Endothelial cell of umbilical vein (primary cell): ENCODE data around the gene SYNPO.

Experiments
- CTCF ChIP-seq, 2 donors: IDR thresholded peaks; 1 replicate in 1 of 2; 2 replicates in 1 of 2; pipeline ENCODE4 v1.5.1; 2011; ENCODE audit warnings: low read length in 2 of 2, mild to moderate bottlenecking in 2 of 2, moderate library complexity in 2 of 2, control low read depth in 1 of 2, inconsistent platforms in 1 of 2, low read depth in 1 of 2; ENCODE audit not compliant: insufficient read depth in 1 of 2; ENCODE audit errors: extremely low read depth in 1 of 2
- EZH2 ChIP-seq: IDR thresholded peaks from 2 replicates; pipeline ENCODE4 v1.6.1; 2012; ENCODE audit warnings: borderline replicate concordance, low read depth, mild to moderate bottlenecking, moderate library complexity, low read length, inconsistent platforms; ENCODE audit not compliant: severe bottlenecking
- MAX ChIP-seq: IDR thresholded peaks from 2 replicates; pipeline ENCODE4 v1.6.1; 2011; ENCODE audit not compliant: insufficient read depth, insufficient read length
- POLR2A ChIP-seq: IDR thresholded peaks from 2 replicates; pipeline ENCODE4 v1.6.1; 2012; ENCODE audit warnings: low read depth, mild to moderate bottlenecking, control low read depth, low read length
- POLR2AphosphoS5 ChIP-seq: IDR thresholded peaks from 2 replicates; pipeline ENCODE4 v1.6.1; 2012; ENCODE audit warnings: low read depth, mild to moderate bottlenecking, control low read depth, low read length, moderate library complexity; ENCODE audit not compliant: insufficient read depth

GRCh38 chr5:150703762-150704161 is 63.3 kb downstream of the SYNPO start:
- TF ChIP-seq CTCF (IDR thresholded peaks at IDR 0.05; ENCODE audit: extremely low read depth in 1 of 2, insufficient read depth in 1 of 2, low read depth in 1 of 2, low read length in 2 of 2) (no peak), EZH2 (no peak), MAX (no peak), POLR2A (no peak), POLR2AphosphoS5 (no peak)
